ENCODE data around the gene IQGAP2.

IQGAP2 gene

DNA sequence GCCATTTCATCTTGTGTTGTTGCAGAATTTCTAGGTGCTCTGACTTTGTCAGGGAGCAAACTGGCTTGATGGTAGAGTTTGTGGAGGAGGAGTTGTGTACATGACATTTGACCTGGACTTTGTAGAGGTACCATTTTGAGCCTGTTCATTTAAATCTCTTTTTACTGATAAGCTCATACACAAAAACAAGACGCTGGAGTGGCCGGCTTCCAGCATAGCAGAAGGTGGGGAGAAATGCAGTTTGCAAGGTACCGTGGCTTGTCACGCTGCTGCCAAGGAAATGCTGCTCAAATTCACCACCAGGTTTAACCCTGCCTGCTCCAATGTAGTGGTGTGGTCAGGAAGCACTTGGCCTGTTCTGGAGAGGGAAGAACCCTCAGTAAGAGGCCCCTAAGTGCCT lies 18.9 kb upstream of the IQGAP2 start:
- Histone ChIP-seq H3K27me3 (ENCODE audit: control insufficient read depth in 2 of 2, insufficient read depth in 2 of 2, low read length in 2 of 2) (no peaks in the 10 kb centered on the region), H3K27ac (ENCODE audit: low read depth in 2 of 2, low read length in 2 of 2) (no peak overlapping the region), H3K9ac (ENCODE audit: low read depth in 1 of 2, low read length in 2 of 2) (no peak overlapping the region), H3K4me1 (ENCODE audit: control insufficient read depth in 2 of 2, insufficient read depth in 2 of 2, low read length in 2 of 2) (peaks cover 31% of the 10 kb centered on the region in 2 donors), H3K9me3 (ENCODE audit: control insufficient read depth in 2 of 2, low read length in 2 of 2) (no peaks in the 10 kb centered on the region), H3K4me3 (ENCODE audit: low read length in 2 of 2) (no peak overlapping the region), H3K36me3 (ENCODE audit: control insufficient read depth in 2 of 2, insufficient read depth in 2 of 2, low read length in 2 of 2) (no peaks in the 10 kb centered on the region)

GRCh38 chr5:76384705-76385104 lies 18.4 kb upstream of the IQGAP2 start:
- Histone ChIP-seq H3K4me3 (ENCODE audit: low read length in 2 of 2) (no peak overlapping the region), H3K9me3 (ENCODE audit: control insufficient read depth in 2 of 2, low read length in 2 of 2) (no peaks in the 10 kb centered on the region), H3K9ac (ENCODE audit: low read depth in 1 of 2, low read length in 2 of 2) (no peak overlapping the region), H3K4me1 (ENCODE audit: control insufficient read depth in 2 of 2, insufficient read depth in 2 of 2, low read length in 2 of 2) (peaks cover 27 to 28% of the 10 kb centered on the region in 2 donors), H3K27me3 (ENCODE audit: control insufficient read depth in 2 of 2, insufficient read depth in 2 of 2, low read length in 2 of 2) (no peaks in the 10 kb centered on the region), H3K36me3 (ENCODE audit: control insufficient read depth in 2 of 2, insufficient read depth in 2 of 2, low read length in 2 of 2) (no peaks in the 10 kb centered on the region), H3K27ac (ENCODE audit: low read depth in 2 of 2, low read length in 2 of 2) (no peak overlapping the region)

DNA sequence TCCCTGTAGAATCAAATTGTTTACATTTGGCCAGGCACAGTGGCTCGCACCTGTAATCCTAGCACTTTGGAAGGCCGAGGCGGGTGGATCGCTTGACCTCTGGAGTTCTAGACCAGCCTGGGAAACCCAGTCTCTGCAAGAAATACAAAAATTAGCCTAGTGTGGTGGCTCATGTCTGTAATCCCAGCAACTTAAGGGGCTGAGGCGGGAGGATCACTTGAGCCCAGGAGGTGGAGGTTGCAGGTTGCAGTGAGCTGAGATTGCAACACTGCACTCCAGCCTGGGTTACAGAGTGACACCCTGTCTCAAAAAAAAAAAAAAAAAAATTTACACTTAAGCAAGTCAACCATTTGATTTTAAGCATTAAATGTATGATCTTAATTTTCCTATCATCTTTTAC lies 17.5 kb upstream of the IQGAP2 start:
- no peaks in the 10 kb centered on the region for H3K27me3 ChIP-seq (ENCODE audit: control insufficient read depth in 2 of 2, insufficient read depth in 2 of 2, low read length in 2 of 2)
- no peak overlapping the region for H3K9ac ChIP-seq (ENCODE audit: low read depth in 1 of 2, low read length in 2 of 2)
- H3K4me3 ChIP-seq (ENCODE audit: low read length in 2 of 2): no peak overlapping the region
- H3K27ac ChIP-seq (ENCODE audit: low read depth in 2 of 2, low read length in 2 of 2): no peak overlapping the region
- H3K9me3 ChIP-seq (ENCODE audit: control insufficient read depth in 2 of 2, low read length in 2 of 2): no peaks in the 10 kb centered on the region
- H3K36me3 ChIP-seq (ENCODE audit: control insufficient read depth in 2 of 2, insufficient read depth in 2 of 2, low read length in 2 of 2): no peaks in the 10 kb centered on the region
- H3K4me1 ChIP-seq (ENCODE audit: control insufficient read depth in 2 of 2, insufficient read depth in 2 of 2, low read length in 2 of 2): peaks cover 23 to 24% of the 10 kb centered on the region in 2 donors

- no peaks in the 10 kb centered on the region for H3K9me3 ChIP-seq (ENCODE audit: control insufficient read depth in 2 of 2, low read length in 2 of 2)
- H3K9ac ChIP-seq (ENCODE audit: low read depth in 1 of 2, low read length in 2 of 2): no peak overlapping the region
- H3K27me3 ChIP-seq (ENCODE audit: control insufficient read depth in 2 of 2, insufficient read depth in 2 of 2, low read length in 2 of 2): no peaks in the 10 kb centered on the region
- H3K27ac ChIP-seq (ENCODE audit: low read depth in 2 of 2, low read length in 2 of 2): peak overlapping the region; percentile 43 to 44
- peaks cover 20 to 21% of the 10 kb centered on the region in 2 donors for H3K4me1 ChIP-seq (ENCODE audit: control insufficient read depth in 2 of 2, insufficient read depth in 2 of 2, low read length in 2 of 2)
- no peaks in the 10 kb centered on the region for H3K36me3 ChIP-seq (ENCODE audit: control insufficient read depth in 2 of 2, insufficient read depth in 2 of 2, low read length in 2 of 2)
- H3K4me3 ChIP-seq (ENCODE audit: low read length in 2 of 2): no peak overlapping the region
Observed at GRCh38 chr5:76386360-76386759, 16.7 kb upstream of the IQGAP2 start.

GRCh38 chr5:76388236-76388635 lies 14.8 kb upstream of the IQGAP2 start:
- Histone ChIP-seq H3K9ac (ENCODE audit: low read depth in 1 of 2, low read length in 2 of 2) (no peak overlapping the region), H3K4me3 (ENCODE audit: low read length in 2 of 2) (no peak overlapping the region), H3K27ac (ENCODE audit: low read depth in 2 of 2, low read length in 2 of 2) (no peak overlapping the region), H3K4me1 (ENCODE audit: control insufficient read depth in 2 of 2, insufficient read depth in 2 of 2, low read length in 2 of 2) (peaks cover 20 to 21% of the 10 kb centered on the region in 2 donors), H3K9me3 (ENCODE audit: control insufficient read depth in 2 of 2, low read length in 2 of 2) (no peaks in the 10 kb centered on the region), H3K36me3 (ENCODE audit: control insufficient read depth in 2 of 2, insufficient read depth in 2 of 2, low read length in 2 of 2) (no peaks in the 10 kb centered on the region), H3K27me3 (ENCODE audit: control insufficient read depth in 2 of 2, insufficient read depth in 2 of 2, low read length in 2 of 2) (no peaks in the 10 kb centered on the region)

GRCh38 chr5:76388791-76389512 lies 14.1 kb upstream of the IQGAP2 start:
- H3K27me3 ChIP-seq (ENCODE audit: control insufficient read depth in 2 of 2, insufficient read depth in 2 of 2, low read length in 2 of 2): no peaks in the 10 kb centered on the region
- H3K4me3 ChIP-seq (ENCODE audit: low read length in 2 of 2): no peak overlapping the region
- H3K27ac ChIP-seq (ENCODE audit: low read depth in 2 of 2, low read length in 2 of 2): no peak overlapping the region
- no peak overlapping the region for H3K9ac ChIP-seq (ENCODE audit: low read depth in 1 of 2, low read length in 2 of 2)
- peaks cover 20 to 21% of the 10 kb centered on the region in 2 donors for H3K4me1 ChIP-seq (ENCODE audit: control insufficient read depth in 2 of 2, insufficient read depth in 2 of 2, low read length in 2 of 2)
- no peaks in the 10 kb centered on the region for H3K9me3 ChIP-seq (ENCODE audit: control insufficient read depth in 2 of 2, low read length in 2 of 2)
- no peaks in the 10 kb centered on the region for H3K36me3 ChIP-seq (ENCODE audit: control insufficient read depth in 2 of 2, insufficient read depth in 2 of 2, low read length in 2 of 2)

GRCh38 chr5:76389513-76390154 lies 13.5 kb upstream of the IQGAP2 start:
- Histone ChIP-seq H3K27me3 (ENCODE audit: control insufficient read depth in 2 of 2, insufficient read depth in 2 of 2, low read length in 2 of 2) (no peaks in the 10 kb centered on the region), H3K4me3 (ENCODE audit: low read length in 2 of 2) (no peak overlapping the region), H3K9ac (ENCODE audit: low read depth in 1 of 2, low read length in 2 of 2) (no peak overlapping the region), H3K9me3 (ENCODE audit: control insufficient read depth in 2 of 2, low read length in 2 of 2) (no peaks in the 10 kb centered on the region), H3K27ac (ENCODE audit: low read depth in 2 of 2, low read length in 2 of 2) (no peak overlapping the region), H3K36me3 (ENCODE audit: control insufficient read depth in 2 of 2, insufficient read depth in 2 of 2, low read length in 2 of 2) (no peaks in the 10 kb centered on the region), H3K4me1 (ENCODE audit: control insufficient read depth in 2 of 2, insufficient read depth in 2 of 2, low read length in 2 of 2) (peaks cover 20 to 21% of the 10 kb centered on the region in 2 donors)

DNA sequence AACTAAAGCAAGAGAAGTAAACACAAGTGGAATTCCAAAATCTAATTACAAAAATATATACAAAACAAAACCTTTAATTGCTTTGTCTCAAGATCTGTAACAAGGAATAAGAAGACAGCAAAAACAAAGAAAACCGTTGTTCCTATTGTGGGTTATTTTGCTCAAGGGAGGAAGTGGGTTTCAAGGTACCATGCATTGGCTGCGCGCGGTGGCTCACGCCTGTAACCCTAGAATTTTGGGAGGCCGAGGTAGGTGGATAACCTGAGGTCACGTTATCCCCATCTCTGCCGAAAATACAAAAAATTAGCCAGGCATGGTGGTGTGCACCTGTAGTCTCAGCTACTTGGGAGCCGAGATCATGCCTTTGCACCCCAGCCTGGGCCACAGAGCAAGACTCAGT lies 12.1 kb upstream of the IQGAP2 start:
- H3K4me3 ChIP-seq (ENCODE audit: low read length in 2 of 2): no peak overlapping the region
- H3K9ac ChIP-seq (ENCODE audit: low read depth in 1 of 2, low read length in 2 of 2): no peak overlapping the region
- H3K9me3 ChIP-seq (ENCODE audit: control insufficient read depth in 2 of 2, low read length in 2 of 2): no peaks in the 10 kb centered on the region
- no peaks in the 10 kb centered on the region for H3K36me3 ChIP-seq (ENCODE audit: control insufficient read depth in 2 of 2, insufficient read depth in 2 of 2, low read length in 2 of 2)
- H3K27me3 ChIP-seq (ENCODE audit: control insufficient read depth in 2 of 2, insufficient read depth in 2 of 2, low read length in 2 of 2): no peaks in the 10 kb centered on the region
- no peak overlapping the region for H3K27ac ChIP-seq (ENCODE audit: low read depth in 2 of 2, low read length in 2 of 2)
- peaks cover 14 to 18% of the 10 kb centered on the region in 2 donors for H3K4me1 ChIP-seq (ENCODE audit: control insufficient read depth in 2 of 2, insufficient read depth in 2 of 2, low read length in 2 of 2)

DNA sequence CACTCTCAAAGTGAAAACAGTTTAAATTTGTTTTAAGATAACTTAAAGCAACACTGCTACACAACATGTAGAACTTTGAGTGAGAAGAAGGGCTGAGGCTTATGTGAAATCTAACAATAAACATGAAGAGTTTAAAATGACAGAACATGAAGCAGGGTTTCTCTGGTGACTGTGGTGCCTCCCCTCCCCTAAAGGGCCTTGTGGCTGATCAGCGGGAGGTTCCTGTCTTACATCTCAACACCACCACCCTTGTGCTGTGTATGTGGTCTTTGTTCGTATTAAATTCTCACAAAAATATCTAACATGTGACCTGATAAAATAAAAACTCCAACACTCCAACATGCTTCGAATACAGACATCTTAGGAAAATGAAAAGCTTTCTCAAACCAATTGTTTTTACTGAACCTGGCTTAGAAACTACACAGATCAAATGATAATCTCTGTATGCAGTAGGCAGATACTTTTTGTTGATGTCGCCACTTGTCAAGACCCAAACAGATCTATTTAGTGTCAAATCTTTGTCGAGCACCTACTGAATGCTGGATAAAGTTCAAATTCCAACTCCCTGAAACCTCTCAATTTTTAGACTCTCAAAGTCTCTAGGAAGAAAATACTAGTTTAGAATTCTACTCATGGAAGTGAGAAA lies 9.9 kb upstream of the IQGAP2 start:
- Histone ChIP-seq H3K4me3 (ENCODE audit: low read length in 2 of 2) (no peak overlapping the region), H3K9ac (ENCODE audit: low read depth in 1 of 2, low read length in 2 of 2) (no peak overlapping the region), H3K4me1 (ENCODE audit: control insufficient read depth in 2 of 2, insufficient read depth in 2 of 2, low read length in 2 of 2) (peaks cover 5 to 8% of the 10 kb centered on the region in 2 donors), H3K27me3 (ENCODE audit: control insufficient read depth in 2 of 2, insufficient read depth in 2 of 2, low read length in 2 of 2) (no peaks in the 10 kb centered on the region), H3K36me3 (ENCODE audit: control insufficient read depth in 2 of 2, insufficient read depth in 2 of 2, low read length in 2 of 2) (no peaks in the 10 kb centered on the region), H3K27ac (ENCODE audit: low read depth in 2 of 2, low read length in 2 of 2) (no peak overlapping the region), H3K9me3 (ENCODE audit: control insufficient read depth in 2 of 2, low read length in 2 of 2) (no peaks in the 10 kb centered on the region)

DNA sequence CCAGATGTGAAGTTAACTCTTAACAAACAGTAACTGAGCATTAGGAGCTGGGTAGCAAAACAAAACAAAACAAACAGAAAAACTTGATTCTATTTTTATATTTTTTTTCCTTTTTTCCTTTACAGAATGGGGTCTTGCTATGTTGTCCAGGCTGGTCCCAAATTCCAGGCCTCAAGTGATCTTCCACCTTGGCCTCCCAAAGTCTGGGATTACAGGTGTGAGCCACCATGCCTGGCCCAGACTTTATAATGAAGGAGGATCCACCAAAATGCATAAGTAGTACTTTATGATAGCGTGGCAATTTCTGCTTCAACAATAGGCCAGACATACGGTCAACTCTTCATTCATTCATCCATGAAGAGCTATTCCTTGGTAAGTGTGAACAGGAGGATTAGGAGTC lies 5.9 kb upstream of the IQGAP2 start:
- no peaks in the 10 kb centered on the region for H3K9me3 ChIP-seq (ENCODE audit: control insufficient read depth in 2 of 2, low read length in 2 of 2)
- no peaks in the 10 kb centered on the region for H3K36me3 ChIP-seq (ENCODE audit: control insufficient read depth in 2 of 2, insufficient read depth in 2 of 2, low read length in 2 of 2)
- no peak overlapping the region for H3K27ac ChIP-seq (ENCODE audit: low read depth in 2 of 2, low read length in 2 of 2)
- no peak overlapping the region for H3K9ac ChIP-seq (ENCODE audit: low read depth in 1 of 2, low read length in 2 of 2)
- H3K4me3 ChIP-seq (ENCODE audit: low read length in 2 of 2): no peak overlapping the region
- H3K27me3 ChIP-seq (ENCODE audit: control insufficient read depth in 2 of 2, insufficient read depth in 2 of 2, low read length in 2 of 2): no peaks in the 10 kb centered on the region
- peaks cover 2 to 7% of the 10 kb centered on the region in 2 donors for H3K4me1 ChIP-seq (ENCODE audit: control insufficient read depth in 2 of 2, insufficient read depth in 2 of 2, low read length in 2 of 2)
